ENCODE results near the gene ENTPD2. TPM values are rescaled to one million over a fixed set of nuclear protein-coding genes. Genes with fewer than 3 reads are reported as not detected.

ENTPD2 gene
- total and polyA plus RNA-seq, 9 of the 15 experiments (the other 6 are each of a cell fraction or from before 2014, with no cell fraction given) = 0.04 to 0.60 (median 0.14) TPM; not detected in 4

GRCh38 chr9:137074657-137075274 is 20.9 kb upstream of the ENTPD2 start (continued):
- TF ChIP-seq ARID3B (CRISPR knock-in tag; IDR thresholded peaks at IDR 0.05; ENCODE audit: borderline replicate concordance) (peak; percentile 98), TCFL5 (CRISPR knock-in tag; conservative IDR thresholded peaks at IDR 0.05) (peak; percentile 96), ZBTB26 (CRISPR knock-in tag; IDR thresholded peaks at IDR 0.05) (peak; percentile 99), RFX1 (IDR thresholded peaks at IDR 0.05) (no peak), ZNF76 (CRISPR knock-in tag; IDR thresholded peaks at IDR 0.05; ENCODE audit: borderline replicate concordance) (peak; percentile 99), NCOR1 (IDR thresholded peaks at IDR 0.05) (no peak), SP2 (IDR thresholded peaks at IDR 0.05; ENCODE audit: extremely low read depth, low read depth, low read length, poor library complexity, severe bottlenecking) (no peak), MCM5 (IDR thresholded peaks at IDR 0.05; ENCODE audit: low read depth) (no peak), RREB1 (CRISPR knock-in tag; IDR thresholded peaks at IDR 0.05) (peak; percentile 99), SNIP1 (IDR thresholded peaks at IDR 0.05; ENCODE audit: low read depth) (no peak), ZNF280B (CRISPR knock-in tag; IDR thresholded peaks at IDR 0.05) (peak; percentile 58; the same call in 1 of the 2 replicates), ZNF280A (IDR thresholded peaks at IDR 0.05; ENCODE audit: low read depth, partially characterized antibody) (no peak), ZNF140 (CRISPR knock-in tag; IDR thresholded peaks at IDR 0.05) (peak; percentile 95)

Data from K562 (cell line).